AG04450 (cell line): ENCODE results near the gene CISD3. TPM values are rescaled to one million over a fixed set of nuclear protein-coding genes. Genes with fewer than 3 reads are reported as not detected.

Experiments used
- CTCF ChIA-PET: fragments of 300-600, 350-600 bp; formaldehyde crosslinking; extraction: SDS; loops from one replicate; lab custom pipeline; 2022; ENCODE audit warnings: antibody characterized with exemption, inconsistent platforms; lab: Charles Lee
- POLR2A ChIA-PET: fragments of 350-600 bp; formaldehyde crosslinking; extraction: SDS; loops from one replicate; lab custom pipeline; 2021; ENCODE audit warnings: antibody characterized with exemption, inconsistent platforms; lab: Yijun Ruan, JAX
- DNase-seq: peaks from one replicate; pipeline ENCODE4 v3.0.0-alpha.2; 2011; ENCODE audit warnings: low read depth, low spot score
- H3K27ac ChIP-seq: one replicate; pipeline ENCODE4 v1.5.1; 2012; ENCODE audit warnings: low read depth, low read length, control low read depth
- H3K27me3 ChIP-seq: one replicate; pipeline ENCODE4 v1.6.0; 2012; ENCODE audit warnings: low read length; ENCODE audit not compliant: control insufficient read depth, insufficient read depth
- H3K4me3 ChIP-seq: 2 replicates; pipeline ENCODE4 v1.5.1; 2011; ENCODE audit warnings: mild to moderate bottlenecking, low read depth, low read length, control low read depth
- H3K9me3 ChIP-seq: 2 replicates; pipeline ENCODE4 v1.5.1; 2012; ENCODE audit warnings: low read length; ENCODE audit not compliant: control insufficient read depth, insufficient read depth
- CTCF ChIP-seq: IDR thresholded peaks from 2 replicates; pipeline ENCODE4 v1.5.1; 2011; ENCODE audit warnings: low read depth, low read length, control low read depth, inconsistent platforms
- polyA plus RNA-seq: library from polyadenylated mRNA; depleted of rRNA; stranded (reverse); fragments of >200 nt; gene quantifications from 2 replicates; pipeline ENCODE4 v1.2.3, GENCODE V29; 2011

Gene CISD3
- polyA plus RNA-seq, 1 experiment: 6.5 TPM

GRCh38 chr17:38747463-38748148, 17.5 kb downstream of the CISD3 start:
- Histone ChIP-seq H3K27ac (peak overlapping the region; percentile 52), H3K9me3 (peaks cover 3% of the 10 kb centered on the region; the same call in 1 of the 2 replicates), H3K27me3 (no peaks in the 10 kb centered on the region), H3K4me3 (peak overlapping the region; percentile 85)
- ChIA-PET CTCF (no interaction called here), POLR2A (no interaction called here)
- DNase-seq: no peak
- TF ChIP-seq CTCF: no peak

- ChIA-PET POLR2A (no interaction called here), CTCF (no interaction called here)
- H3K27me3 ChIP-seq: no peaks in the 10 kb centered on the region
- peak within 1 kb of the TSS; percentile 85 for H3K4me3 ChIP-seq
- DNase-seq: peak; percentile 69
- H3K9me3 ChIP-seq: peaks cover 8% of the 10 kb centered on the region; the same call in 1 of the 2 replicates
- no peak for TF ChIP-seq CTCF
- H3K27ac ChIP-seq: peak within 1 kb of the TSS; percentile 52
These were observed 18.2 kb downstream of the CISD3 start, which contains the start of gene PCGF2 for GRCh38 chr17:38748149-38748891. Gene PCGF2, minus strand, starts transcription at chr17:38748336. Its CDS starts 7,934 bp downstream, at chr17:38740402.

- POLR2A ChIA-PET: interaction anchor here (0.6 kb wide), 1 partner anchor 42 kb away, joined by 4 read pairs; no protein-coding TSS in a partner anchor
- CTCF ChIA-PET: interaction anchor here (0.6 kb wide), 1 partner anchor 118 kb away, joined by 4 read pairs; no protein-coding TSS in a partner anchor
These were observed 18.7 kb downstream of the CISD3 start for GRCh38 chr17:38748892-38749222.

GRCh38 chr17:38749223-38750043, 19.3 kb downstream of the CISD3 start:
- no peaks in the 10 kb centered on the region for H3K27me3 ChIP-seq
- ChIA-PET POLR2A (interaction anchor here (0.6 to 0.7 kb wide), 2 partner anchors 42 to 121 kb away, joined by 3 to 4 read pairs; no protein-coding TSS in a partner anchor), CTCF (interaction anchor here (0.6 kb wide), 1 partner anchor 117 kb away, joined by 4 read pairs; no protein-coding TSS in a partner anchor)
- no peak for TF ChIP-seq CTCF
- DNase-seq: no peak
- H3K27ac ChIP-seq: peak overlapping the region; percentile 39
- H3K4me3 ChIP-seq: peak overlapping the region; percentile 85
- peaks cover 8% of the 10 kb centered on the region; the same call in 1 of the 2 replicates for H3K9me3 ChIP-seq

More at GRCh38 chr17:38748892-38749222, 18.7 kb downstream of the CISD3 start:
- H3K9me3 ChIP-seq: peaks cover 8% of the 10 kb centered on the region; the same call in 1 of the 2 replicates
- no peak for DNase-seq
- no peak for TF ChIP-seq CTCF
- no peaks in the 10 kb centered on the region for H3K27me3 ChIP-seq
- no peak overlapping the region for H3K27ac ChIP-seq
- H3K4me3 ChIP-seq: peak overlapping the region; percentile 85
